Measurements from ENCODE around the gene TMEM175. TPM values are rescaled to one million over a fixed set of nuclear protein-coding genes. Genes with fewer than 3 reads are reported as not detected.

TMEM175 gene
- total RNA-seq, 1 donor: 13.8 TPM

- H3K4me3 ChIP-seq (ENCODE audit: low read depth, low read length): no peak overlapping the region
- DNase-seq (ENCODE audit: low read depth): no peak
- no peak for TF ChIP-seq CTCF (IDR thresholded peaks at IDR 0.05; ENCODE audit: insufficient read depth, low read length)
Measured at GRCh38 chr4:982291-982690, 50.0 kb downstream of the TMEM175 start.

GRCh38 chr4:982814-983213 is 50.6 kb downstream of the TMEM175 start:
- DNase-seq (ENCODE audit: low read depth): no peak

GRCh38 chr4:984336-985054 is 52.2 kb downstream of the TMEM175 start:
- no peak for TF ChIP-seq CTCF (IDR thresholded peaks at IDR 0.05; ENCODE audit: insufficient read depth, low read length)
- no peak for DNase-seq (ENCODE audit: low read depth)
- H3K4me3 ChIP-seq (ENCODE audit: low read depth, low read length): no peak overlapping the region

More at GRCh38 chr4:982814-983213, 50.6 kb downstream of the TMEM175 start:
- no peak for TF ChIP-seq CTCF (IDR thresholded peaks at IDR 0.05; ENCODE audit: insufficient read depth, low read length)
- H3K4me3 ChIP-seq (ENCODE audit: low read depth, low read length): no peak overlapping the region

GRCh38 chr4:985123-985830 is 53.0 kb downstream of the TMEM175 start:
- no peak overlapping the region for H3K4me3 ChIP-seq (ENCODE audit: low read depth, low read length)
- DNase-seq (ENCODE audit: low read depth): no peak
- no peak for TF ChIP-seq CTCF (IDR thresholded peaks at IDR 0.05; ENCODE audit: insufficient read depth, low read length)

GRCh38 chr4:986428-986878 is 54.2 kb downstream of the TMEM175 start:
- TF ChIP-seq CTCF (IDR thresholded peaks at IDR 0.05; ENCODE audit: insufficient read depth, low read length): no peak
- DNase-seq (ENCODE audit: low read depth): peak; percentile 27
- H3K4me3 ChIP-seq (ENCODE audit: low read depth, low read length): peak overlapping the region; percentile 83

- peak; percentile 52 for TF ChIP-seq CTCF (IDR thresholded peaks at IDR 0.05; ENCODE audit: insufficient read depth, low read length)
- DNase-seq (ENCODE audit: low read depth): peak; percentile 48
- peak within 1 kb of the TSS; percentile 83 for H3K4me3 ChIP-seq (ENCODE audit: low read depth, low read length)
Measured at GRCh38 chr4:986879-987623, 54.8 kb downstream of the TMEM175 start, which contains the start of gene IDUA. Gene IDUA, plus strand, starts transcription at chr4:987044. Its CDS starts 41 bp downstream, at chr4:987085.

Data from fibroblast of the aortic adventitia (primary cell).